OCI-LY7 (cell line): ENCODE results near the gene ALPG. TPM values are rescaled to one million over a fixed set of nuclear protein-coding genes. Genes with fewer than 3 reads are reported as not detected.

Experiments
- BruUV-seq: library from RNA; stranded (reverse); fragments of 400-500 nt; replicated peaks from 2 replicates; lab custom pipeline; 2021; lab: Mats Ljungman, UMichigan
- CTCF ChIA-PET: fragments of 300-600 bp; sonication (Branson Sonifier 250); formaldehyde crosslinking; loops from one replicate; lab custom pipeline; 2022; ENCODE audit warnings: antibody characterized with exemption; ENCODE audit not compliant: unreplicated experiment; lab: Charles Lee
- POLR2A ChIA-PET: fragments of 300-600 bp; sonication (Branson Sonifier 250); formaldehyde crosslinking; loops from one replicate; lab custom pipeline; 2022; ENCODE audit warnings: antibody characterized with exemption; lab: Charles Lee
- DNase-seq: peaks from one replicate; pipeline ENCODE4 v3.0.0-alpha.2; 2015; ENCODE audit warnings: low spot score
- H2AFZ ChIP-seq: fragments of 200-600 bp; sonication (generic), shearing (Covaris generic); 2 replicates; pipeline ENCODE4 v1.6.1; 2014; ENCODE audit warnings: mild to moderate bottlenecking, antibody characterized with exemption, low read length, moderate library complexity
- H3K27ac ChIP-seq: fragments of 200-600 bp; sonication (generic); 2 replicates; pipeline ENCODE4 v1.5.1; 2014; ENCODE audit warnings: mixed run types, low read depth, mild to moderate bottlenecking, moderate library complexity, low read length, inconsistent platforms; ENCODE audit not compliant: poor library complexity, severe bottlenecking
- H3K36me3 ChIP-seq: fragments of 200-600 bp; sonication (generic); 2 replicates; pipeline ENCODE4 v1.6.1; 2014; ENCODE audit warnings: mild to moderate bottlenecking, antibody characterized with exemption, low read length, moderate library complexity, mixed read lengths; ENCODE audit not compliant: insufficient read depth
- H3K4me1 ChIP-seq: fragments of 200-600 bp; sonication (generic); 2 replicates; pipeline ENCODE4 v1.5.1; 2014; ENCODE audit warnings: mild to moderate bottlenecking, low read length; ENCODE audit not compliant: insufficient read depth, poor library complexity, severe bottlenecking
- H3K4me2 ChIP-seq: fragments of 200-600 bp; sonication (generic); 2 replicates; pipeline ENCODE4 v1.6.1; 2014; ENCODE audit warnings: mild to moderate bottlenecking, low read length
- H3K4me3 ChIP-seq: fragments of 200-600 bp; sonication (generic); 2 replicates; pipeline ENCODE4 v1.5.1; 2014; ENCODE audit warnings: mild to moderate bottlenecking, low read depth, low read length; ENCODE audit not compliant: poor library complexity, severe bottlenecking
- H3K79me2 ChIP-seq: fragments of 200-600 bp; sonication (generic); 2 replicates; pipeline ENCODE4 v1.6.1; 2016; ENCODE audit warnings: low read depth, mild to moderate bottlenecking, low read length, moderate library complexity, mixed read lengths; ENCODE audit not compliant: insufficient read depth
- H3K9me2 ChIP-seq: fragments of 200-600 bp; sonication (generic); 2 replicates; pipeline ENCODE4 v1.6.1; 2016; ENCODE audit warnings: mild to moderate bottlenecking, low read length, mixed read lengths; ENCODE audit not compliant: insufficient read depth
- H3K9me3 ChIP-seq: fragments of 200-600 bp; sonication (generic); 2 replicates; pipeline ENCODE4 v1.6.1; 2014; ENCODE audit warnings: mild to moderate bottlenecking, mixed run types, low read length, mixed read lengths
- H4K20me1 ChIP-seq: fragments of 200-600 bp; sonication (generic); 2 replicates; pipeline ENCODE4 v1.6.1; 2014; ENCODE audit warnings: mild to moderate bottlenecking, antibody characterized with exemption, low read length, moderate library complexity, mixed read lengths; ENCODE audit not compliant: insufficient read depth
- EZH2phosphoT487 ChIP-seq: fragments of 200-600 bp; sonication (generic); IDR thresholded peaks from 2 replicates; pipeline ENCODE4 v1.6.1; 2018; ENCODE audit warnings: low read depth, borderline replicate concordance, mild to moderate bottlenecking, mixed run types, antibody characterized with exemption, low read length, moderate library complexity, mixed read lengths
- intact Hi-C: fragments of 100-400 bp; cut with micrococcal nuclease; formaldehyde crosslinking; loops from one replicate; pipeline ENCODE4 v1.10.0; 2022; ENCODE audit not compliant: unreplicated experiment
- total RNA-seq, 2 experiments: library from RNA; depleted of rRNA in 1 of 2; stranded (reverse); fragments of >200 nt in 1 of 2; shearing (Covaris generic) in 1 of 2; gene quantifications; 2 replicates each; pipeline ENCODE4 v1.2.3, GENCODE V29; 2014 to 2022
- TF ChIP-seq, protein P1 (sequence below): fragments of 200-600 bp; sonication (generic); conservative IDR thresholded peaks from 2 replicates; pipeline ENCODE4 v1.5.1; 2014; ENCODE audit warnings: mild to moderate bottlenecking, antibody characterized with exemption, low read length, moderate library complexity, mixed read lengths

Gene ALPG
- total RNA-seq, 2 experiments from 2014 or later, result not detected

DNA sequence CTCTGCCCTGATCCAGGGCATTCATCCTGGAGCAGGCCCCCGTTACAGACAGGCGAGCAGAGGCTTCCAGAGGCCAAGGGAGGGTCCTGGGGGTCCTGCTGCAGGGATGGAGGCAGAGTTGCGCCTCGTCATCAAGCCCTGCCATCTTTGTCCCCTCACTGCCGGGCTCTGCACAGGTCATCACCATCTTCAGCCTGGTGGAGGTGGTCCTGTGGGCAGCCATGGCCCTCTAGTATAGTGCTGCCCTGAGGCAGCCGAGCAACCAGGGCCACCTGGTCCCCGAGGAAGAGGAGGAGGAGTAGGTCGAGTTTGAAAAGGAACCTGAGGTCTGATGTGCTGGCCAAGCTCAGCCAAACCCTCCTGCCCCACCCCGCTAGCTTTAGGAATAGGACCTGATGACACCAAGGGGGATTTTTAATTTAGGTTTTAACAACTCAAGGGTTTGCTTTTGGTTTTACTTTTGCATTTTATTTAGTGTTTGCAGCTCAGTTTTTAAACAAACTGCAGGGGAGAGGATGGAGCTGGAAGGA lies 40.5 kb downstream of the ALPG start:
- no peak overlapping the region for H3K4me2 ChIP-seq
- H3K79me2 ChIP-seq, result no peaks in the 10 kb centered on the region
- TF ChIP-seq, protein P1, sequence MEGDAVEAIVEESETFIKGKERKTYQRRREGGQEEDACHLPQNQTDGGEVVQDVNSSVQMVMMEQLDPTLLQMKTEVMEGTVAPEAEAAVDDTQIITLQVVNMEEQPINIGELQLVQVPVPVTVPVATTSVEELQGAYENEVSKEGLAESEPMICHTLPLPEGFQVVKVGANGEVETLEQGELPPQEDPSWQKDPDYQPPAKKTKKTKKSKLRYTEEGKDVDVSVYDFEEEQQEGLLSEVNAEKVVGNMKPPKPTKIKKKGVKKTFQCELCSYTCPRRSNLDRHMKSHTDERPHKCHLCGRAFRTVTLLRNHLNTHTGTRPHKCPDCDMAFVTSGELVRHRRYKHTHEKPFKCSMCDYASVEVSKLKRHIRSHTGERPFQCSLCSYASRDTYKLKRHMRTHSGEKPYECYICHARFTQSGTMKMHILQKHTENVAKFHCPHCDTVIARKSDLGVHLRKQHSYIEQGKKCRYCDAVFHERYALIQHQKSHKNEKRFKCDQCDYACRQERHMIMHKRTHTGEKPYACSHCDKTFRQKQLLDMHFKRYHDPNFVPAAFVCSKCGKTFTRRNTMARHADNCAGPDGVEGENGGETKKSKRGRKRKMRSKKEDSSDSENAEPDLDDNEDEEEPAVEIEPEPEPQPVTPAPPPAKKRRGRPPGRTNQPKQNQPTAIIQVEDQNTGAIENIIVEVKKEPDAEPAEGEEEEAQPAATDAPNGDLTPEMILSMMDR, result no peak
- TF ChIP-seq EZH2phosphoT487, result no peak
- no peak overlapping the region for H3K4me3 ChIP-seq
- intact Hi-C loops, result no loop called here
- BruUV-seq, result no TSS peak
- no peak overlapping the region for H3K27ac ChIP-seq
- no peak overlapping the region for H2AFZ ChIP-seq
- CTCF ChIA-PET, result interaction anchor here (0.6 kb wide), 1 partner anchor 51 kb away, joined by 9 read pairs; no protein-coding TSS in a partner anchor
- DNase-seq, result no peak
- POLR2A ChIA-PET, result no interaction called here
- peaks cover 4% of the 10 kb centered on the region for H3K4me1 ChIP-seq
- H4K20me1 ChIP-seq, result no peaks in the 10 kb centered on the region
- H3K36me3 ChIP-seq, result no peaks in the 10 kb centered on the region
- no peaks in the 10 kb centered on the region for H3K9me2 ChIP-seq
- no peaks in the 10 kb centered on the region for H3K9me3 ChIP-seq

DNA sequence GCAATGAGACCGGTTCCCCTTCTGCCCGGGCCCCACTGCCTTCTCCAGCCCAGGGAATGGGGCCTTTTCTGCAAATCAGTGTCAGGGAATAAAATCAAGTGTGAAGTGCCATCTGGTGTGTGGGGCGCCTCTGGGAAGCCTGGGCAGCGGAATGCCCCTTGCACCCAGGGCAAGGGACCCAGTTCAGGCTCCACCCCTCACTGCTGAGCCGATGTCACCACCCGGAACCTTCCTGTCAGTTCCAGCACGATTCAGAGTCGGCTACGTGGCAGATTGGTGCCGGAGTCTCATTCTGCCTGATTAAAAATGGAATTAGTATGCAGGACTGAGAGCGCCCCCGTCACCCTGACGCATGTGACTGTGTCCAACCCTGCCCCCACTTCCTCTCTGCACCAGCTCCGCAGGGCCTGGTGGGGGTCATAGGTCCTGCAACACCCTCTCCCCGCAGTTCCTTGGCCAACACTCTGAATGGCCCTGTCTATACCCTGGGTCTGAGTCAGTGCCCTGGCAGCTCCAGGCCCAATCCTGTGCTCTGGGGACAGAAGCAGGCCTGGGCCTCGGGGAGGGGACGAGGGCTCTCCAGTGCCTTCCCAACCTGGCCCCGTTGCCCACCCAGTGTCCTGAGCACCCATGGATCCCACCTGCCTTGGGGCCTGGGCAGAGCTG lies 41.1 kb downstream of the ALPG start:
- ChIA-PET POLR2A (interaction anchor here (0.6 kb wide), 2 partner anchors 86 to 776 kb away, joined by 3 read pairs; no protein-coding TSS in a partner anchor), CTCF (interaction anchor here (0.6 kb wide), 1 partner anchor 51 kb away, joined by 9 read pairs; no protein-coding TSS in a partner anchor)
- H4K20me1 ChIP-seq, result no peaks in the 10 kb centered on the region
- no peak overlapping the region for H2AFZ ChIP-seq
- no peak for DNase-seq
- no peaks in the 10 kb centered on the region for H3K9me2 ChIP-seq
- no peak for TF ChIP-seq EZH2phosphoT487
- TF ChIP-seq, protein P1, result no peak
- no peaks in the 10 kb centered on the region for H3K36me3 ChIP-seq
- H3K4me1 ChIP-seq, result peaks cover 4% of the 10 kb centered on the region
- H3K9me3 ChIP-seq, result no peaks in the 10 kb centered on the region
- H3K4me3 ChIP-seq, result no peak overlapping the region
- intact Hi-C loops, result no loop called here
- BruUV-seq, result no TSS peak
- H3K79me2 ChIP-seq, result no peaks in the 10 kb centered on the region
- H3K27ac ChIP-seq, result no peak overlapping the region
- no peak overlapping the region for H3K4me2 ChIP-seq

DNA sequence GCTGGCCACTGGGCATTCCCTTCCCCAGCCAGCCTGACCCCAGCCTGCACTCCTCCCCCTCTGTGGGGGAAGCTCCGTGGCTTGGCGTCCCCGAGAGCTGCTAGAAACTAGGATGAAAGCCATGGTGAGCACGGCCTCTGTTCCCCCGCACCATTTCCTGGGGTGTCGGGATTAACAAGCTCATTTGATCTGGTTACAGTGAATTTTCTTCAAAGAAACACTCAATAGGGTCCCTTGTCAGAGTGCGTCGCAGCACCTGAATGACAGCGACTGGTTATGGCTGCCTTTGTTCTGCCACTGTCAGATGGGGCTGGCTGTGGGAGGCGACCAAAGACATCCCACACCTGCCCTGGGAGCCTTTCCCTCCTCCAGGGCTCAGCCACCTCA lies 41.7 kb downstream of the ALPG start:
- BruUV-seq, result no TSS peak
- no peaks in the 10 kb centered on the region for H4K20me1 ChIP-seq
- CTCF ChIA-PET, result no interaction called here
- no peak for DNase-seq
- no peak overlapping the region for H3K27ac ChIP-seq
- no peak for TF ChIP-seq EZH2phosphoT487
- TF ChIP-seq, protein P1, result no peak
- no peaks in the 10 kb centered on the region for H3K9me3 ChIP-seq
- H3K4me2 ChIP-seq, result no peak overlapping the region
- POLR2A ChIA-PET, result interaction anchor here (0.6 kb wide), 2 partner anchors 87 to 776 kb away, joined by 3 read pairs; no protein-coding TSS in a partner anchor
- H3K4me3 ChIP-seq, result no peak overlapping the region
- no peak overlapping the region for H2AFZ ChIP-seq
- peaks cover 4% of the 10 kb centered on the region for H3K4me1 ChIP-seq
- no peaks in the 10 kb centered on the region for H3K9me2 ChIP-seq
- H3K79me2 ChIP-seq, result no peaks in the 10 kb centered on the region
- H3K36me3 ChIP-seq, result no peaks in the 10 kb centered on the region
- intact Hi-C loops, result no loop called here
